HG03025 (cell line): ENCODE data around the gene NNT.
"Not testable (repeated sequence)": the region's sequence is repeated elsewhere in the genome, so short reads cannot be mapped to it uniquely, and the experiment has no call there.

Experiments
- ATAC-seq: cut with Tn5 transposase; IDR thresholded peaks from one replicate; pipeline ENCODE4 v1.9.1; 2021; ENCODE audit warnings: mild to moderate bottlenecking, moderate library complexity; ENCODE audit not compliant: unreplicated experiment, low FRiP score

Gene NNT

DNA sequence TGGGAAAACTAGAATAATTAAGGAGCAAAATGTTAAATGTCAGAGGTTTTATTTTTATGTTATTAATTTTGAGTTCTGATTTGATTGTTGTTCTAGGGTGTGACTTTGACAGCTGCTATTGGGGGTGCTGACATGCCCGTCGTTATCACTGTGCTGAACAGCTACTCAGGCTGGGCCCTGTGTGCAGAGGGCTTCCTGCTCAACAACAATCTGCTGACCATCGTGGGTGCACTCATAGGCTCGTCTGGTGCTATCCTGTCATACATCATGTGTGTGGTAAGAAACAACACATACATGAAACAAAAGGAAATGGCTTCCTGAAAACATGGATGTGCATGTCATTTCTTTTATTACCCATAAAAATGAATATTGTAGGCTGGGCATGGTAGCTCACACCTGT is 56.1 kb downstream of the NNT start:
- no peak for ATAC-seq

DNA sequence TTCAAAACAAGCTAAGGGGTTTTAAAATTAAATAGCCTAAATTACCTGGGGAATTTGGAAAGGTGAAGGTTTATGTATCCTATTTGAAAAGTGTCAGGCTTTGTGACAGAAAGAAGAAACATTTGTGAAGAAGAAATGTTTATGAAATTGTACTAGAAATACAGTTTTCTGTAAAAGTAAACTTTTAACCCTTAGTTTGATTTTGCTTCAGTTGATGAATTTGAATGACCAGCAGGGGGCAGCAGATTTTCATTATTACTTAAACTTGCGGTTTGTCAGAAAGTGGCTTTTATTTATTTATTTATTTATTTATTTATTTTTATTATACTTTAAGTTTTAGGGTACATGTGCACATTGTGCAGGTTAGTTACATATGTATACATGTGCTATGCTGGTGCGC is 58.1 kb downstream of the NNT start:
- no peak for ATAC-seq

DNA sequence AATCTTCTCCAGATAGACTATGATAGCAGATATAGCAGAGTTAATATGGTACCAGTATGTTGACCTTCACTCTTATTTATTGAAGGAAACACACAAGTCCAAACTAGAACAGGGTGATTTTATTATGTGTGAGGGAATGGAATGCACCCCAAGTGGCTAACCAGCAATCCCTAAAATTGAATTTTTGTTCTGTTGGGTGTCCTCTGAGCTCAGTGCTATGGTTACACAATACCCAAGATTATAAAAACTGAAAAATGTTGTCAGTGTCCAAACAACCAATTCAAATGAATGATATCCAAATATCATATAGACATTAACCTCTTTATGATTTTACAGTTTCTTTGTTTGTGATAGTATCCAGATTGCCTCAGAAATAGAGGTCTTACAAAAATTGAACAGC is 60.9 kb downstream of the NNT start:
- ATAC-seq, result no peak

DNA sequence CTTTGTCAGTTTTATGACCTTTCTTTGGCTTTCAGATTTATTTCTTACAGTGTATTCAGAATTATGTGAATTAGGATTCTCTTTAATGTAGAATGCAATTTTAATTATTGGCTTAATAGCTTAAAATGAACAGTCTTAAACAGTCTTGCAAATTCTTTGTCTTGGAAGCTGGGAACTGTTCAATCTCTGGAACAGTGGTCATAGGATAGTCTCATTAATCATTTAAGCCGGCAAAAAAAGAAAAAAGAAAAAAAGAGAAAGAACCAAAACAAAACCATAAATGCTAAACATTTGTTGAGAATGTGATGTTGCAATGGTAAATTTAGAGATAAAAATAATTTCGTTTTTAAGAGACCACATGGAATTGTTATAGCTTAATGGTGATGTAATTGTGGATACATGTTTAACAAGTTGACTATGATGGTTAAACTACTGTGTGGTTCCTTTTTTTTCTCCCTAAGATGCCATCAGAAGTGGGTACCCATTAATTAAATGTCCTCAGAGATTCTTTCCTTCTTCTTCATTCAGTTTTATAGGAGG is 61.6 kb downstream of the NNT start:
- no peak for ATAC-seq

DNA sequence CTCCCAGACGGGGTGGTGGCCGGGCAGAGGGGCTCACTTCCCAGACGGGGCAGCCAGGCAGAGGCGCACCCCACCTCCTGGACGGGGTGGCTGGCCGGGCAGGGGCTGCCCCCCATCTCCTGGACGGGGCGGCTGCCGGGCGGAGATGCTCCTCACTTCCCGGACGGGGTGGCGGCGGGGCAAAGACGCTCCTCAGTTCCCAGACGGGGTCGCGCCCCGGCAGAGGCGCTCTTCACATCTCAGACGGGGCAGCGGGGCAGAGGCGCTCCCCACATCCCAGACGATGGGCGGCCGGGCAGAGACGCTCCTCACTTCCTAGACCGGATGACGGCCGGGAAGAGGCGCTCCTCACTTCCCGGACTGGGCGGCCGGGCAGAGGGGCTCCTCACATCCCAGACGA is 62.8 kb downstream of the NNT start:
- ATAC-seq, result not testable (repeated sequence)

- not testable (repeated sequence) for ATAC-seq
Measured at GRCh38 chr5:43666728-43667127, 63.7 kb downstream of the NNT start.

- ATAC-seq, result not testable (repeated sequence)
Measured at GRCh38 chr5:43667379-43667778, 64.4 kb downstream of the NNT start.

GRCh38 chr5:43674536-43674935 is 71.6 kb downstream of the NNT start:
- no peak for ATAC-seq

- ATAC-seq, result no peak
Measured at GRCh38 chr5:43675357-43675756, 72.4 kb downstream of the NNT start.

GRCh38 chr5:43676083-43676840 is 73.3 kb downstream of the NNT start:
- ATAC-seq, result no peak

DNA sequence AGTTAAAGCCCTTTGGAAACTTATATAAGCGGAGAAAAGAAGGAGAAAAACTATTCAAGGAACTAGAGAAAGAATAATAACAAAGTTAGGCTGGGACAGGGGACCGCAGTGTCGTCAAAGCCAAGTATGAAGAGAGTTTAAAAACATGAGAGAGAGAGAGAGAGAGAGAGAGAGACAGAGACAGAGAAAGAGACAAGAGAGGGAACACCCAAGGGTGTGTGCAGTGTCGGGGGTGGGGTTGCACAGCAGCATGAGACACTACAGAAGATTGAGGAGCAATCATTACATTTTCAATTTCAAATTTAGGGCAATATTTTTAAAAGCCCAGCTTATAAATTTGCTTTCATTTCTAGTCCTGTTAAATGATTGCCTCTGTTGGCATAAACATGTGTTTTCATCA is 74.3 kb downstream of the NNT start:
- ATAC-seq, result no peak

GRCh38 chr5:43679214-43679613 is 76.2 kb downstream of the NNT start:
- ATAC-seq, result no peak

GRCh38 chr5:43680286-43680685 is 77.3 kb downstream of the NNT start:
- ATAC-seq, result no peak

DNA sequence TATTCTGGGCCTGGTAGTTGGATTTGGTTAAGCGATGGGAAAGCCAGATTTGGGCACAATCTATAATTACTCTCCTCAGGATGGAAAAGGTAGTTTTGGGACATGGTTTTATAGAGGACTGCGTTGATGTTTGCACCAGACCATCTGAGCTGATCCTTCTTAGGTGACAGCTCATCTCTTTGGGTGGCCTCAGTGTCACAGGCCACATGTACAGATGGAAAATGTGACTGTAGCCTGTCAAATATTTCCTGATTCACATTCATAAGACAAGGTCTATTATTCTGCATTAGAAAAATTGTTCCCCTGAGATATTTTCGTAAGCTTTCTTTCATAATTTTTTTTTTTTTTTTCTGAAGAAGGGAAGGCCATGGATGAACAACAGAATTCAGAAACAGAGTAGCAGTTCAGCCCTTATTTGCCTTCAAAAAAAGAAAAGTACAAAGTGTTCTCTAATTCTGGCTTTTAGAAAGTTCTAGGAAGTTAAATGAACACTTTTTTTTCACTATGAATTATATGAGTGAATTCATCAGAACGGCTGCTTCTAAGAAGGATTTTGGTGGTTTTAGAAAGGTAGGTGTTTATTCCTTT is 81.0 kb downstream of the NNT start:
- no peak for ATAC-seq

GRCh38 chr5:43685252-43685950 is 82.4 kb downstream of the NNT start:
- ATAC-seq, result no peak

DNA sequence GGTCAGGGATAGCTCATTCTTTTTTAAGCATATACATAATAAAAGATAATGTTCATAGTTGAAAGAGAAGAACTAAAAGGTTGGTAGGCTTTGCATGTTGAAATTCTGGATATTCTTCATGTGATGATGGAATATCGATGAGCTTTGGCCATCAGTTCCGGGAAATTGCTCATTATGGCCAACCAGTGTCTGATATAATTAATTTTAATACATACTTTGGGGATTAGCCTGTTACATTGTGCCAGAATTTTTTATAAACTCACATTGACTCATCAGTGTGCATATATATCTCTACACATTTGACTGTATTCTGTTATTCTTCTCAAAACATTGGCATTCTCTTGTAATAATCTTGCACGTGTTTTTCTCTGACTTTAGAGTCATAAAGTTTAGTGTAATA is 84.3 kb downstream of the NNT start:
- no peak for ATAC-seq

DNA sequence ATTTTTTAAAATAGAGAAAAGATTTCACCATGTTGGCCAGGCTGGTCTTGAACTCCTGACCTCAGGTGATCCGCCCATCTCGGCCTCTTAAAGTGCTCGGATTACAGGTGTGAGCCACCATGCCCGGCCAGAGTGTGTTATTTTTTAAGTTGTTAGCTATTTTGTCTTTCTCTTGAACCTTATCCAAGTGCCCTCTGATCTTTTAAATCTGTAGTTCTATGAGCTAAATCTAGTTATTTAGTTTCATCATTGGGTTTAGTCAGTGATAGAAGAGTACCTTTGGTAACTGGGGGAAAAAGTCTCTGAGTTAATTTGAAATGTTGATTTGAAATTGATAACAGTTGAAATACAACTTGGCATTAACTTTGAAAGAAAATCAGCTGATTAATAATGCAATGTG is 88.3 kb downstream of the NNT start:
- no peak for ATAC-seq

DNA sequence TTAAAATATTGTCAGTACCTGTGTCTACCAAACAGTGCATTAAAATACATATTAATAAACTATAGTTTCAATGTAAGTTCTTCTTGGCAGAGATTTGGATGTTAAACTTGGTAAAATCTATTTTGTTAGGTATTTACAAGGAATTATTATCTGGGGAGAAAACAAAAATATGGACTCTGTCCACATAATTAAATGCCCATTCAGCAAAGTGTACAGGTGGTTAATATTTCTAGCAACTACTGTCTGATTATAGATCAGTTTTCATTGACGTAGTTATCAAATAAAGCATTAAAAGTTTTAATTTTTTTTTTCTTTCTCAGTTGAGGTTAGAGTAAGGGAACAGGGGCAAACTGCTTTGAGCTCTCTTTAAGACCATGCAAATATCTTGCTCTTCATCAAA is 88.9 kb downstream of the NNT start:
- no peak for ATAC-seq

DNA sequence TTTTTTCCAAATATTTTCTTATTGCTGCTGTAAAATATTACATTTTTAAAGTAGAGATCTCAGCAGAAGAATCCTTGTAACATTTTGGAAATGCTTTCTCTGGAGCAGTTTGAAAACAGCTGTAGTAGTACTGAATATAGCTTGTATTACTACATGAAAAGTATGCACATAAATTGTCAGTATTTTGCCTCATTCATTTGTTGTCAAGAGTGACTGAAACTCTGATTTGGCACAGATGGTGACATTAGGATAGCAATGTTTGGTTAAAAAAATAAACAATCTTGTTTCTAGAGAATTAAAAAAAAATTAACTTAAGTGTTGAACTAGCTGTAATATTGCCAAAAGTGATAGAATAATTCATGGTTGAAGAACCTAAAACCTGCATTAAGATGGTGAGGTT is 90.4 kb downstream of the NNT start:
- no peak for ATAC-seq

- ATAC-seq, result no peak
Measured at GRCh38 chr5:43694027-43694426, 91.0 kb downstream of the NNT start.

- ATAC-seq, result not testable (repeated sequence)
Measured at GRCh38 chr5:43696444-43696843, 93.5 kb downstream of the NNT start.

DNA sequence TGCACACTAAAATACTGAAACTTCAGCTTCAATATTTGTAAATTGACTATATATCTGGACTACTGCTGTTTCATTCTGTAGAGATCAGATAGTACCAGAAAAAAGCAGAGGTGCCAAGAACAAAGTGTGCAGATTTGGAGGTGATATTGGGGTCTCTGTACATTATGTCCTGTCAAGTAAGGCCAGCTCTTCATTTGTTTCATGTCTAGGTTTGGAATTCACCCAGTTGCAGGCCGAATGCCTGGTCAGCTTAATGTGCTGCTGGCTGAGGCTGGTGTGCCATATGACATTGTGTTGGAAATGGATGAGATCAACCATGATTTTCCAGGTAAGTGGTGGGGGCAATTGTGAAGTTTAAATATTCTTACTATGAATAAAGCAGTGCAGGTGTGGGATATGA is 96.9 kb downstream of the NNT start:
- ATAC-seq, result no peak
